HEK293 (cell line): ENCODE measurements around the gene ZNHIT1.

ENCODE experiments used
- EGR2 ChIP-seq: fragments of 450-650 bp; formaldehyde crosslinking; IDR thresholded peaks from 2 replicates; pipeline ENCODE4 v1.5.1; 2016; ENCODE audit warnings: low read depth, missing biosample characterization, missing genetic modification characterization
- GLIS1 ChIP-seq: fragments of 450-650 bp; formaldehyde crosslinking; IDR thresholded peaks from 2 replicates; pipeline ENCODE4 v1.5.1; 2016; ENCODE audit warnings: missing biosample characterization, missing genetic modification characterization
- SALL2 ChIP-seq: fragments of 450-650 bp; formaldehyde crosslinking; IDR thresholded peaks from 2 replicates; pipeline ENCODE4 v1.5.0; 2017; ENCODE audit warnings: missing biosample characterization, mild to moderate bottlenecking, missing genetic modification characterization, borderline replicate concordance
- ZNF24 ChIP-seq: fragments of 450-650 bp; formaldehyde crosslinking; IDR thresholded peaks from 2 replicates; pipeline ENCODE4 v1.5.1; 2016; ENCODE audit warnings: missing biosample characterization, missing genetic modification characterization
- ZNF274 ChIP-seq, 2 experiments: fragments of 200-500 bp in 1 of 2; fragments of 450-650 bp in 1 of 2; sonication (Bioruptor generic) in 1 of 2; formaldehyde crosslinking in 1 of 2; IDR thresholded peaks; 2 replicates each; pipeline versions ENCODE4 v1.5.1 to v1.6.1; 2014 to 2016; ENCODE audit warnings: borderline replicate concordance in 1 of 2, inconsistent platforms in 1 of 2, low read length in 1 of 2, missing biosample characterization in 1 of 2, missing genetic modification characterization in 1 of 2
- ZNF292 ChIP-seq: fragments of 450-650 bp; formaldehyde crosslinking; IDR thresholded peaks from 2 replicates; pipeline ENCODE4 v1.5.1; 2016; ENCODE audit warnings: low read depth, missing biosample characterization, missing genetic modification characterization, borderline replicate concordance
- ZNF514 ChIP-seq: fragments of 450-650 bp; formaldehyde crosslinking; IDR thresholded peaks from 2 replicates; pipeline ENCODE4 v1.5.1; 2016; ENCODE audit warnings: missing biosample characterization, missing genetic modification characterization
- ZNF549 ChIP-seq: fragments of 450-650 bp; IDR thresholded peaks from 2 replicates; pipeline ENCODE4 v1.5.1; 2018; ENCODE audit warnings: missing biosample characterization, missing genetic modification characterization, mild to moderate bottlenecking, inconsistent platforms, moderate library complexity
- ZNF660 ChIP-seq: fragments of 450-650 bp; IDR thresholded peaks from 2 replicates; pipeline ENCODE4 v1.5.1; 2018; ENCODE audit warnings: missing biosample characterization, mild to moderate bottlenecking, missing genetic modification characterization
- ZNF792 ChIP-seq: fragments of 450-650 bp; formaldehyde crosslinking; IDR thresholded peaks from 2 replicates; pipeline ENCODE4 v1.5.1; 2016; ENCODE audit warnings: missing biosample characterization, missing genetic modification characterization
- TF ChIP-seq, protein P1 (sequence below): fragments of 450-650 bp; formaldehyde crosslinking; IDR thresholded peaks from 2 replicates; pipeline ENCODE4 v1.5.1; 2016; ENCODE audit warnings: missing biosample characterization, missing genetic modification characterization

DNA sequence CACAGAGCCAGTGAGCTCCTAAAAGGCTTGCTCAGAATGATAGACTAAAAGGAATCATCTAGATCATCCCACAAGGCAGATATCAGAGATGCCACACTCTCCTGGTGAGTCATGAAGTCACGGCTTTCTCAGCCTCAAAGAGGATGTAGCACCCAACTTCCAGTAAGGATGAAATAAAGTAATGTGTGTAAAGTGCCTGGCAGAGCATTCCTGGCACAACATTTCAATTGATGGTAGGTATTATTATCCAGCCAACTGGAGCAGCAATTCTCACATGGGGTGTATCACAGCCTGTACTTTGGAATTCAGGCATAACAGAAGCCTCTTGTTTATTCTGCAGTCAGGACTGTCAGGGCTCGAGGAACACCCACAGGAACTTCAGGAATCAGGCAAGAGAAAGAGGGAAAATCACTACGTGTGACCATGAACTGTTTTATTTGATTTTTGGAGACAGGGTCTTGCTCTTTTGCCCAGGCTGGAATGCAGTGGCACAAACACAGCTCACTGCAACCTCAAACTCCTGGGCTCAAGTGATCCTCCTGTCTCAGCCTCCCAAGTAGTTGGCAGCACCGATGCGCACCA is 32.6 kb upstream of the ZNHIT1 start:
- TF ChIP-seq SALL2 = no peak
- no peak for TF ChIP-seq ZNF514 (tag by site-specific recombination)
- TF ChIP-seq ZNF292 (tag by site-specific recombination) = no peak
- TF ChIP-seq ZNF549 (tag by site-specific recombination) = no peak
- TF ChIP-seq EGR2 (tag by site-specific recombination) = no peak
- TF ChIP-seq, protein P1, sequence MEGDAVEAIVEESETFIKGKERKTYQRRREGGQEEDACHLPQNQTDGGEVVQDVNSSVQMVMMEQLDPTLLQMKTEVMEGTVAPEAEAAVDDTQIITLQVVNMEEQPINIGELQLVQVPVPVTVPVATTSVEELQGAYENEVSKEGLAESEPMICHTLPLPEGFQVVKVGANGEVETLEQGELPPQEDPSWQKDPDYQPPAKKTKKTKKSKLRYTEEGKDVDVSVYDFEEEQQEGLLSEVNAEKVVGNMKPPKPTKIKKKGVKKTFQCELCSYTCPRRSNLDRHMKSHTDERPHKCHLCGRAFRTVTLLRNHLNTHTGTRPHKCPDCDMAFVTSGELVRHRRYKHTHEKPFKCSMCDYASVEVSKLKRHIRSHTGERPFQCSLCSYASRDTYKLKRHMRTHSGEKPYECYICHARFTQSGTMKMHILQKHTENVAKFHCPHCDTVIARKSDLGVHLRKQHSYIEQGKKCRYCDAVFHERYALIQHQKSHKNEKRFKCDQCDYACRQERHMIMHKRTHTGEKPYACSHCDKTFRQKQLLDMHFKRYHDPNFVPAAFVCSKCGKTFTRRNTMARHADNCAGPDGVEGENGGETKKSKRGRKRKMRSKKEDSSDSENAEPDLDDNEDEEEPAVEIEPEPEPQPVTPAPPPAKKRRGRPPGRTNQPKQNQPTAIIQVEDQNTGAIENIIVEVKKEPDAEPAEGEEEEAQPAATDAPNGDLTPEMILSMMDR (tag by site-specific recombination) = no peak
- TF ChIP-seq ZNF24 (tag by site-specific recombination) = no peak
- no peak for TF ChIP-seq ZNF660
- TF ChIP-seq ZNF792 (tag by site-specific recombination) = no peak
- TF ChIP-seq ZNF274 (IDR thresholded peaks at IDR 0.05; ENCODE audit: low read length) = no peak
- no peak for TF ChIP-seq ZNF274 (tag by site-specific recombination; IDR thresholded peaks at IDR 0.05; ENCODE audit: borderline replicate concordance)
- TF ChIP-seq GLIS1 = no peak
